ENCODE results near the gene SPDEF.

Gene SPDEF

GRCh38 chr6:34556031-34556471, at the start of gene SPDEF:
SPDEF (minus strand) TSS chr6:34556329; CDS start chr6:34544455, 11,874 bp downstream.
- DNase-seq (ENCODE audit: low read depth): no peak
- no peak within 1 kb of the TSS for H3K4me3 ChIP-seq (ENCODE audit: low read depth, low read length)

DNA sequence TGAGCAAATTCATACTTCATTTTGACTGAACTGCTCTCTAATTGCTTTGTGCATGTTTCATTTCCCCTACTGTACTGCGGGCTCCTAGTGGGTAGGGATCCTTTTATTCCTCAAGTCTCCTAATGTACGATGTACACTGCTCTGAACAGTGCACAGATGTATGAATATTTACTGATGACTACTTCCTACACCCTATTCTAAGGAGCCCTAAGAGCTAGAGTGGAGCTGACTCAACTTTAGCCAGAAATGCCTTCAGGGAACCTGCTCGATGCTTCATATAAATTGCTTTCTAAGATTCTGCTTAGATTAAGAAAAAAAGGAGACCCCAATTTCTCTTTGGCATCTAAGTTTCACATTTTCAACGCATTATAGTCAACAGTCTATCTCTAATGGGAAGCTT, 47.6 kb upstream of the SPDEF start:
- H3K4me3 ChIP-seq (ENCODE audit: low read depth, low read length): no peak overlapping the region
- DNase-seq (ENCODE audit: low read depth): no peak

GRCh38 chr6:34602318-34603111, 46.4 kb upstream of the SPDEF start:
- no peak overlapping the region for H3K4me3 ChIP-seq (ENCODE audit: low read depth, low read length)
- no peak for DNase-seq (ENCODE audit: low read depth)

GRCh38 chr6:34601706-34602105, 45.6 kb upstream of the SPDEF start:
- no peak overlapping the region for H3K4me3 ChIP-seq (ENCODE audit: low read depth, low read length)
- DNase-seq (ENCODE audit: low read depth): no peak

DNA sequence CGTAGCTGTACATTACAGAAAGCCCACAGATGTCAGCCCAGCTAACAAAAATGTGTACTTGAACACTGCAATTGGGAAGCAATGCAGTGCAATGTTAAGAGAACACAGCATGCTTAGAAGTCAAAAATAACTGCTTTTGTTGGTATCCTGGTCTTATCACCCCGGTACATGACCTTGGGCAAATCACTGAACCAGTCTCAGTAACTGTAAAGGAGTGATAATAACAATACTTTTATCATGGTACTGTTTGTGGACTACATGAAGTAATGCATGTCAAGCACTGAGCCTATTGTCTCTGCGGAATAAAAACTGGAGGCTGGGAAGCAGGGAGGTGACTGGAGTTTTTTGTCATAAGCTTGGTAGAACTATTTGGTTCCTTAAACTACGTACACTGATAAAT, 44.7 kb upstream of the SPDEF start:
- H3K4me3 ChIP-seq (ENCODE audit: low read depth, low read length): no peak overlapping the region

GRCh38 chr6:34600101-34600500, 44.0 kb upstream of the SPDEF start:
- no peak for DNase-seq (ENCODE audit: low read depth)
- H3K4me3 ChIP-seq (ENCODE audit: low read depth, low read length): no peak overlapping the region

More for the DNA sequence above, 44.7 kb upstream of the SPDEF start:
- no peak for DNase-seq (ENCODE audit: low read depth)

DNA sequence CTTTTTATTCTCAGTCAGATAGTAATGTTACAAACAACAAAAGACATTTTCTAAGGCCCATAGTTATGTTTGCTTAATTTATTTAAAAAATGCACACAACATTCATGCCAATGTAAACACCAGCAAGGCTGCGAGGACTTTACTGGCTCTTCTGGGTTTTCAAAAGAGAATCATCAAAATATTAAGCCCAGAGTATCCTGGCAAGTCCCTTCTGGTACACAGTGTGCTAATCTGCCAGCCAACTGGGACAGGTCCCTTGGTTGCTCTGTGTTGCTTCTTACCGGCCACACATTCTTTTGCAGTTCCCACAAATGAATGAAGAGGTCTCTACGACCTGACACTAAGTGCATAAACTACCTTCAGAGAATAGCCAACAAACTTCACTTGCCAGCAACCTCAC, 42.6 kb upstream of the SPDEF start:
- H3K4me3 ChIP-seq (ENCODE audit: low read depth, low read length): no peak overlapping the region
- DNase-seq (ENCODE audit: low read depth): no peak

GRCh38 chr6:34597605-34598353, 41.6 kb upstream of the SPDEF start:
- no peak overlapping the region for H3K4me3 ChIP-seq (ENCODE audit: low read depth, low read length)
- DNase-seq (ENCODE audit: low read depth): no peak

- no peak overlapping the region for H3K4me3 ChIP-seq (ENCODE audit: low read depth, low read length)
- DNase-seq (ENCODE audit: low read depth): no peak
These were observed 40.7 kb upstream of the SPDEF start for GRCh38 chr6:34596798-34597197.

DNA sequence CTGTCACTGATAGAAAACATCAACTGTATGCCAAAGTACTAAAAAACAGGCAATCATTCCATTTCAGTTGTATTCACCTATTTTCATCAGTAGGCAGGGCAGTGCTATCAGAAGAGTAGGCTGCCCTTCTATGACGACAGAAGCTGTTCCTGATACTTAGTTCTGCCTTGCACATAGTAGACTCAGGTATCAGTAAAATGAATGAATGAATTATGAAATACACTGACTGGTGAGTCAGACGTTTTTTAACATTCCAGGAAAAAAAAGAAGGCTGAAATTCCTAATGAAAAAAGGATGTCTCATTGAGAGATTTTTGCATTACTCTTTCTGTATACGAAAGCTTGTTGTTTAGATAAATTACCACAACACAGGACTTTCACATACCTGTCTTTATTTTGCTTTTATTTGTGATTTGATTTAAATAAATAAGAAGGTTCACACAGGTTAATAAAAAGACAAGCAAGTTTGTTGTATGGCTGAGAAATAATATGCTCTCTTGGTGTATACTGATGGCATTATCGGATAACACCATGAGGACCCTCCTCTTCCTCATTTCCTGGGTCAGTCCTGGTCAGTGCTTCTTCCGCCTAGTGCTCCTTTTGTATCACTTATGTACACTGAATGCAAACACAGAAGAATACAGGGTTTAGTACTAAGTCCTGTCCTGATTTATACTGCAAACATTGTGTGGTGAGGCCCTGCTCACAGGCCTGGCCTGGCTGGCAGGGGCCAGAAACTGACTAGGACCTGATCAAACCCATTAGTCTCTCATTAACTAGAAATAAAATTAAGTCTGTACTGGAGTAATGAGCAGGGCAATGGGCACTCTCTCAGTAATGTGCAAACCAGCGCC, 39.4 kb upstream of the SPDEF start:
- DNase-seq (ENCODE audit: low read depth): no peak
- no peak overlapping the region for H3K4me3 ChIP-seq (ENCODE audit: low read depth, low read length)

DNA sequence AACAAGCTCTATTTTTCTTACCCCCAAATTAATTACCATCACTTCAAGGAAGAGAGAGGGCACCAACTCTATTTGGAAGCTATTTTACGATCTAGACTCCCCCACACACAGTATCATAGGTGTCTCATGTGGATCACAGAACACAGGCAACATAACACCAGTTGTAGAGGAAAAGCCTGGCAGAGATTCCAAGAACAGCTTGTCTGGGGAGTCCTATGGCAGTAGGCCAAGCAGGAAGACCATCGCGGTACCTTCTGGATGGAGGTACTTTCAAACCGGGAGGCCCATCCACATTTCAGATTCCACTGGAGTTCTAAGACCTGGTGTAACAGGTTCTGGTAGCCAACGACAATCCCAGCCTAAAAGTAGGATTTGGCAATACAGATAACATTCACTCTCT, 37.6 kb upstream of the SPDEF start:
- DNase-seq (ENCODE audit: low read depth): no peak
- H3K4me3 ChIP-seq (ENCODE audit: low read depth, low read length): no peak overlapping the region

DNA sequence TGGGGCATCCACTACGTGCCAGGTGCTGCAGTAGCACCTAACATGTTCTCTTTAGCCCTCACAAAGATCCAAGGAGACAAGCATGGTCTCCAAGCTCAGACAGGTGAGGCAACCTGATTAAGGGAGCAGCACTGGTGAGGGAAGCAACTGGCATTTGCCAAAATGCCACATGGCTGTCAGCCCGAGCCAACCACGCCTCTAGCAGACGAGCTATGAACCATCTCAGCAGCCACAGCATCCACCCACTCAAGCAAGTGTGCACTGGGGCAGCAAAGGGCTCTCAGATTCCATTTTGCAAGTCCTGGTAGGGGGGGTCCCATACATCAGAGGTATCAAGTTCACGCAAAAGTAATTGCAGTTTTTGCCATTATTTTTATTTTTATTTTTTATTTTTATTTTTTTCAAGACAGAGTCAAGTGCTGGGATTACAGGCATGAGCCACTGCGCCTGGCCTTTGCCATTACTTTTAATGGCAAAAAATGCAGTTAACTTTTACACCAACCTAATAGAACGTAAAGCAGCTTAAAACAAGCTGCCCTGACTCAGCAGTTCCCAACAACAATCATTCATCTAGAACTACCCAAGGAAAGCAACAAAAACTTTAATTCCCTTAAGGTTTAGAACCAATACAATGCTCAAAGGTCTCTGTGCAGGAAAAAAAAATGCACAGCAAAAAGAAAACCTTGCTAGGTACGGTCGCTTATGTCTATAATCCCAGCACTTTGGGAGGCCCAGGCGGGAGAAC, 36.3 kb upstream of the SPDEF start:
- DNase-seq (ENCODE audit: low read depth): no peak
- no peak overlapping the region for H3K4me3 ChIP-seq (ENCODE audit: low read depth, low read length)

GRCh38 chr6:34589691-34590090, 33.6 kb upstream of the SPDEF start:
- no peak for DNase-seq (ENCODE audit: low read depth)
- H3K4me3 ChIP-seq (ENCODE audit: low read depth, low read length): no peak overlapping the region

DNA sequence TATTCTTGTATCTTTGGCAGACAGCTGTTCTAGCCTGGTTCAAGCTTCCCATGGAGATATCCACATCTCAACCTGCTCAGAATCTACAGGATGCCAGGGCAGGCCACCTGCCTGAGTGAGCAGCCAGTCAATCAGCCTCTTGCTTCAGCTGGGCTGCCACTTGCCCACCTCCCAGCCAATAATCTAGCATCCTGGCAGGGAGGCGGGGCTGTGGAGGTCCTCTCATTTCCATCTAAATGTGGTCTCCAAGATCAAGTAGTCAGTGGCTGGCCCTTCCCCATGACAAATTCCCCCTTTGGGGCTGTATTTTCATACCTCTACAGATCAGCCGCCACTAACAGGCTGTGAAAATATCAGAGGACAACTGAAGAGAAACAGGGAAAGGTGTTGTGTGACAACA, 33.0 kb upstream of the SPDEF start:
- no peak overlapping the region for H3K4me3 ChIP-seq (ENCODE audit: low read depth, low read length)
- DNase-seq (ENCODE audit: low read depth): no peak

DNA sequence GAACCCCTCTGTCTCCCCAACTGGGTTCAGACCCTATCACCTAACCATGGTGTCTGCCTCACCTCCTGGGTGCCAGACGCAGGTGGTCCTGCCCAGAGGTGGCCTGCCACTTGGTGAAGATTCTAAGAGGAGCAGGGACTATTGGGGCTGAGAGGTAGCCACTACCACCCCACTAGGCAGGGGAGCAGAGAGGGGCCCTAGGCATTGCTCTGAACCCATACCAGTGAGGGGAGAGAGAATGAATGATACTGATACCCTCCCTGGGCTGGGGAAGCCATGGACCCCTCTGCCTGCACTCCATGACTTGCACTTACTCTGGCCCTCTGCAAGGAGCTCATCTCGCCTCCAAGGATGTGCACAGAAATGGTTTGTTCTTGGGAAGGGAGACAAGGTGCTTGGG, 31.7 kb upstream of the SPDEF start:
- DNase-seq (ENCODE audit: low read depth): no peak
- no peak overlapping the region for H3K4me3 ChIP-seq (ENCODE audit: low read depth, low read length)

DNA sequence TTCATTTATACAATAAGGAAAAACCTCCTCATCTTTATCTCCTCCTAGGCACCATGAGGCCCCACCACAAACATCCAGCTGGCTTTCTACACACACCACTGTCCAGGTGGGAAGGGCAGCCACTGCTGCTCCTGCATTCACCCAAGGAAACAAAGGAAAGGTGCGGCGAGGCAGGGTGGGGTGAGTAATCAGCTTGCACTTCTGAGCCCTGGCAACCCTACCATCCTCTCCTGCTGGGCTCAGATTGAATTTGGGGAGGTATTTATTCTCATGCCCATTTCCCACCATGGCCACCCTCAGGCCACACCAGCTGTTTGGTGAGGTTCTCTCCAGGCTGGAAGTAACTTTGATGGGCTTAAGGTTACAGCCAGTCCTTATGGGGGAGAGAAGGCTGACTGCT, 31.2 kb upstream of the SPDEF start:
- no peak for DNase-seq (ENCODE audit: low read depth)
- no peak overlapping the region for H3K4me3 ChIP-seq (ENCODE audit: low read depth, low read length)

GRCh38 chr6:34586327-34587040, 30.4 kb upstream of the SPDEF start:
- H3K4me3 ChIP-seq (ENCODE audit: low read depth, low read length): no peak overlapping the region
- DNase-seq (ENCODE audit: low read depth): no peak

DNA sequence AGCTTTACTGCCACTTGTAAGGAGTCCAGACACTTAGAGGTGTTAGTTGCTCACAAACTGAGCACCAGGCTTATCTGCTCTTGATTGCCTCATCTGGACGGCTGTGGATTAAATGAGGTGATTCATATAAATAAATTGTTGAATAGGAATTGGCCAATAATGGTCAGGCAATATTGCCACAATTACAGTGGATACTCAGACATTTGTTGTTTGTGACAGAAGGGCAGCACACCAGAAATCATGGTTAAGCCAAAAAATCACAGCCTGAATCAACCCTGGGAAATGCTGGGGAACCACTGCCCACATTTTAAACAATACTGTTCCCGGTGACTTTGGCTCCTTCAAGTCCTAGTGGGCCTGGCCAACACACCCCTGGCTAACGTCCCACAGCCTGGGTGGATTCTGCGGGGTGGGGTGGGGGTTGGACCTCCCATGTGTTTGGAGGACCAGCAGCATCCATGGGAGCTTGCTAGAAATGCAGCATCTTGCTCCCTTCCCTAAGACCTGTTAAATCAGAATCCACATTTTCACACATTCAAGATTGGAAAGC, 29.5 kb upstream of the SPDEF start:
- no peak overlapping the region for H3K4me3 ChIP-seq (ENCODE audit: low read depth, low read length)
- no peak for DNase-seq (ENCODE audit: low read depth)
